Astrocyte of the spinal cord (primary cell): ENCODE results near the gene FAM9A.

ENCODE experiments used
- DNase-seq: peaks from one replicate; pipeline ENCODE4 v3.0.0; 2011; ENCODE audit warnings: low read depth, low spot score
- H3K4me3 ChIP-seq: 2 replicates; pipeline ENCODE4 v1.5.1; 2011; ENCODE audit warnings: low read depth, mild to moderate bottlenecking, low read length, moderate library complexity
- CTCF ChIP-seq: IDR thresholded peaks from 2 replicates; pipeline ENCODE4 v1.5.1; 2012; ENCODE audit warnings: low read depth, mild to moderate bottlenecking, low read length, inconsistent platforms
- in situ Hi-C: cut with HindIII; loops from 2 replicates; pipeline ENCODE4 v1.10.0; 2017; ENCODE audit warnings: low sequenced_read_pairs

Gene FAM9A

GRCh38 chrX:8755813-8756212, 45.4 kb downstream of the FAM9A start:
- in situ Hi-C loops = no loop called here

GRCh38 chrX:8755116-8755515, 46.1 kb downstream of the FAM9A start:
- H3K4me3 ChIP-seq = no peak overlapping the region
- in situ Hi-C loops = no loop called here
- peak; percentile 16 for TF ChIP-seq CTCF
- no peak for DNase-seq

More at GRCh38 chrX:8755813-8756212, 45.4 kb downstream of the FAM9A start:
- no peak for DNase-seq
- no peak overlapping the region for H3K4me3 ChIP-seq
- TF ChIP-seq CTCF = no peak

- TF ChIP-seq CTCF = no peak
- DNase-seq = no peak
- in situ Hi-C loops = no loop called here
- no peak overlapping the region for H3K4me3 ChIP-seq
Observed at GRCh38 chrX:8749697-8750096, 51.5 kb downstream of the FAM9A start.

GRCh38 chrX:8748855-8749254, 52.3 kb downstream of the FAM9A start:
- no peak overlapping the region for H3K4me3 ChIP-seq
- DNase-seq = peak; percentile 42
- TF ChIP-seq CTCF = peak; percentile 64
- in situ Hi-C loops = no loop called here

- no peak for DNase-seq
- TF ChIP-seq CTCF = peak; percentile 71
- in situ Hi-C loops = no loop called here
- H3K4me3 ChIP-seq = no peak overlapping the region
Observed at GRCh38 chrX:8743126-8743732, 58.0 kb downstream of the FAM9A start.

- in situ Hi-C loops = no loop called here
- H3K4me3 ChIP-seq = no peak overlapping the region
- DNase-seq = no peak
- TF ChIP-seq CTCF = no peak
Observed at GRCh38 chrX:8741981-8742380, 59.2 kb downstream of the FAM9A start.
